SK-N-SH (cell line): ENCODE data around the gene GPR132. TPM values are rescaled to one million over a fixed set of nuclear protein-coding genes. Genes with fewer than 3 reads are reported as not detected.

Experiments used
- CTCF ChIA-PET: fragments of 300-600, 350-600 bp; formaldehyde crosslinking; extraction: SDS; loops from one replicate; lab custom pipeline; 2021; lab: Yijun Ruan, JAX
- POLR2A ChIA-PET: fragments of 350-600 bp; sonication (Branson Sonifier 250); formaldehyde crosslinking; extraction: SDS; loops from one replicate; lab custom pipeline; 2020; ENCODE audit warnings: antibody characterized with exemption, inconsistent platforms; lab: Yijun Ruan, JAX
- DNase-seq: peaks from one replicate; pipeline ENCODE4 v3.0.0; 2012
- H2AFZ ChIP-seq: fragments of 200-600 bp; sonication (generic); 2 replicates; pipeline ENCODE4 v1.8.1; 2016; ENCODE audit warnings: antibody characterized with exemption, mild to moderate bottlenecking, low read depth
- H3F3A ChIP-seq: fragments of 200-600 bp; sonication (generic); replicated peaks from 2 replicates; pipeline ENCODE3; 2016; ENCODE audit warnings: antibody characterized with exemption, mild to moderate bottlenecking; ENCODE audit not compliant: insufficient read depth
- H3K27ac ChIP-seq, 2 experiments: fragments of 200-500 bp in 1 of 2; fragments of 200-600 bp in 1 of 2; sonication (Bioruptor generic) in 1 of 2; sonication (generic), shearing (Covaris generic) in 1 of 2; 2 replicates each; pipeline versions ENCODE4 v1.5.1 to v1.6.1; 2014 to 2016; ENCODE audit warnings: low read depth in 2 of 2, inconsistent platforms in 1 of 2, low read length in 1 of 2, mild to moderate bottlenecking in 1 of 2, mixed read lengths in 1 of 2
- H3K27me3 ChIP-seq: fragments of 200-600 bp; sonication (generic), shearing (Covaris generic); 2 replicates; pipeline ENCODE4 v1.6.1; 2016; ENCODE audit warnings: mixed run types; ENCODE audit not compliant: insufficient read depth
- H3K36me3 ChIP-seq, 2 experiments: fragments of 200-500 bp in 1 of 2; fragments of 200-600 bp in 1 of 2; sonication (Bioruptor generic) in 1 of 2; sonication (generic) in 1 of 2; replicated peaks in 1 of 2; 2 replicates each; pipeline versions ENCODE3 to v1.5.1; 2014 to 2016; ENCODE audit warnings: low read length in 1 of 2, mild to moderate bottlenecking in 1 of 2; ENCODE audit not compliant: insufficient read depth in 2 of 2, control insufficient read depth in 1 of 2
- H3K4me1 ChIP-seq, 2 experiments: fragments of 200-500 bp in 1 of 2; fragments of 200-600 bp in 1 of 2; sonication (Bioruptor generic) in 1 of 2; sonication (generic), shearing (Covaris generic) in 1 of 2; 2 replicates each; pipeline versions ENCODE4 v1.5.1 to v1.6.1; 2014 to 2016; ENCODE audit warnings: low read depth in 1 of 2, low read length in 1 of 2, mixed run types in 1 of 2; ENCODE audit not compliant: insufficient read depth in 2 of 2, control insufficient read depth in 1 of 2
- H3K4me2 ChIP-seq: fragments of 200-600 bp; sonication (generic), shearing (Covaris generic); 2 replicates; pipeline ENCODE4 v1.6.1; 2017; ENCODE audit warnings: mixed run types
- H3K4me3 ChIP-seq, 2 experiments: fragments of 200-500 bp in 1 of 2; fragments of 200-600 bp in 1 of 2; sonication (Bioruptor generic) in 1 of 2; sonication (generic), shearing (Covaris generic) in 1 of 2; 2 replicates each; pipeline versions ENCODE4 v1.5.1 to v1.8.1; 2014 to 2016; ENCODE audit warnings: low read depth in 2 of 2, inconsistent platforms in 1 of 2, low read length in 1 of 2, mild to moderate bottlenecking in 1 of 2, mixed read lengths in 1 of 2, moderate library complexity in 1 of 2
- H3K79me2 ChIP-seq: fragments of 200-600 bp; sonication (generic); 2 replicates; pipeline ENCODE4 v1.8.1; 2017; ENCODE audit warnings: mild to moderate bottlenecking; ENCODE audit not compliant: insufficient read depth
- H3K9ac ChIP-seq: fragments of 200-600 bp; sonication (generic); 2 replicates; pipeline ENCODE4 v1.6.1; 2017; ENCODE audit warnings: mixed run types
- H3K9me2 ChIP-seq: fragments of 200-600 bp; sonication (generic); 2 replicates; pipeline ENCODE4 v1.6.1; 2017; ENCODE audit warnings: mixed run types
- H3K9me3 ChIP-seq: fragments of 200-600 bp; sonication (generic); 2 replicates; pipeline ENCODE4 v1.6.1; 2017; ENCODE audit warnings: mixed run types, mild to moderate bottlenecking, moderate library complexity
- H4K20me1 ChIP-seq: fragments of 200-600 bp; sonication (generic); 2 replicates; pipeline ENCODE4 v1.6.1; 2017; ENCODE audit warnings: mild to moderate bottlenecking, mixed run types; ENCODE audit not compliant: insufficient read depth
- CHD2 ChIP-seq: fragments of 150-350 bp; IDR thresholded peaks from 2 replicates; pipeline ENCODE4 v1.6.1; 2018; ENCODE audit warnings: low read length; ENCODE audit not compliant: partially characterized antibody
- CTCF ChIP-seq: fragments of 200-600 bp; sonication (generic); IDR thresholded peaks from 2 replicates; pipeline ENCODE4 v1.6.1; 2017; ENCODE audit warnings: antibody characterized with exemption, mild to moderate bottlenecking, moderate library complexity
- GATA2 ChIP-seq: sonication (generic); formaldehyde crosslinking; IDR thresholded peaks from 2 replicates; pipeline ENCODE4 v1.5.0; 2020; ENCODE audit warnings: mild to moderate bottlenecking, missing genetic modification reagents
- JUND ChIP-seq: IDR thresholded peaks from 2 replicates; pipeline ENCODE4 v1.4.0; 2012
- NRF1 ChIP-seq: IDR thresholded peaks from 2 replicates; pipeline ENCODE4 v1.6.1; 2012; ENCODE audit warnings: low read depth, mild to moderate bottlenecking, low read length
- PBX3 ChIP-seq: IDR thresholded peaks from 2 replicates; pipeline ENCODE4; 2012
- POLR2AphosphoS5 ChIP-seq: IDR thresholded peaks from 2 replicates; pipeline ENCODE4 v1.6.1; 2012; ENCODE audit warnings: low read depth, low read length
- RAD21 ChIP-seq: IDR thresholded peaks from 2 replicates; pipeline ENCODE4 v1.6.1; 2012; ENCODE audit warnings: mild to moderate bottlenecking, low read length
- REST ChIP-seq: IDR thresholded peaks from 2 replicates; pipeline ENCODE4 v1.6.1; 2012; ENCODE audit warnings: mild to moderate bottlenecking, low read depth, low read length, moderate library complexity
- RFX5 ChIP-seq: IDR thresholded peaks from 2 replicates; pipeline ENCODE4 v1.6.1; 2012; ENCODE audit warnings: mild to moderate bottlenecking, improper control_type of control experiment, low read length
- RXRA ChIP-seq: IDR thresholded peaks from 2 replicates; pipeline ENCODE4 v1.4.0; 2012; ENCODE audit warnings: low read depth, mild to moderate bottlenecking, borderline replicate concordance
- SMC3 ChIP-seq: IDR thresholded peaks from 2 replicates; pipeline ENCODE4 v1.6.1; 2012; ENCODE audit warnings: low read depth, low read length, improper control_type of control experiment
- TAF1 ChIP-seq: IDR thresholded peaks from 2 replicates; pipeline ENCODE4 v1.6.1; 2012; ENCODE audit warnings: low read depth, mild to moderate bottlenecking, low read length, moderate library complexity, borderline replicate concordance
- YY1 ChIP-seq: IDR thresholded peaks from 2 replicates; pipeline ENCODE4 v1.4.0; 2012; ENCODE audit warnings: low read depth, mild to moderate bottlenecking
- ZBTB33 ChIP-seq: IDR thresholded peaks from 2 replicates; pipeline ENCODE4 v1.4.0; 2012; ENCODE audit warnings: low read depth, borderline replicate concordance
- WGBS: methylation state at CpG from one replicate; pipeline ENCODE4 v1.1.6; 2017; ENCODE audit warnings: low lambda C conversion rate; 5-methylcytosine and 5-hydroxymethylcytosine counted together
- polyA plus RNA-seq, 3 experiments: library from polyadenylated mRNA; depleted of rRNA; stranded (reverse); fragments of >200 nt; gene quantifications; 2 replicates each; pipeline ENCODE4 v1.2.3, GENCODE V29; 2012

GPR132 gene
- polyA plus RNA-seq, 1 of the 3 experiments (the other 2 are of a cell fraction), result not detected

GRCh38 chr14:105071326-105071725 lies 6.1 kb upstream of the GPR132 start:
- POLR2A ChIA-PET, result no interaction called here
- Histone ChIP-seq H2AFZ (no peak overlapping the region), H3K9ac (no peak overlapping the region), H4K20me1 (no peaks in the 10 kb centered on the region), H3K4me1 (peaks cover 0 to 5% of the 10 kb centered on the region in 2 experiments; a peak in 1 of 4 replicates), H3K4me3 (no peak overlapping the region), H3K27ac (no peak overlapping the region), H3K4me2 (no peak overlapping the region), H3K27me3 (no peaks in the 10 kb centered on the region), H3K79me2 (no peaks in the 10 kb centered on the region), H3F3A (no peaks in the 10 kb centered on the region), H3K9me3 (no peaks in the 10 kb centered on the region), H3K9me2 (no peaks in the 10 kb centered on the region), H3K36me3 (no peaks in the 10 kb centered on the region)
- TF ChIP-seq NRF1, result no peak
- no peak for TF ChIP-seq CHD2
- no peak for TF ChIP-seq SMC3
- no peak for TF ChIP-seq GATA2 (CRISPR knock-in tag)
- TF ChIP-seq RFX5, result no peak
- no peak for TF ChIP-seq RAD21
- no peak for TF ChIP-seq YY1
- WGBS, result 88% methylated on average over 13 of the region's 15 CpGs
- no peak for DNase-seq
- CTCF ChIA-PET, result interaction anchor here (0.8 to 6.1 kb wide), 6 partner anchors 10 to 95 kb away, joined by 3 to 42 read pairs (median 8); no protein-coding TSS in a partner anchor

GRCh38 chr14:105070760-105071137 lies 5.5 kb upstream of the GPR132 start:
- no peaks in the 10 kb centered on the region for H3F3A ChIP-seq
- no peak for DNase-seq
- peaks cover 0 to 5% of the 10 kb centered on the region in 2 experiments; a peak in 1 of 4 replicates for H3K4me1 ChIP-seq
- no peaks in the 10 kb centered on the region for H3K9me3 ChIP-seq
- no peak overlapping the region for H3K9ac ChIP-seq
- TF ChIP-seq REST (no peak), NRF1 (no peak), ZBTB33 (no peak), JUND (no peak), SMC3 (no peak), YY1 (no peak), PBX3 (no peak), CTCF (no peak), TAF1 (no peak), RXRA (no peak), RAD21 (no peak), POLR2AphosphoS5 (no peak)
- H3K27ac ChIP-seq, result no peak overlapping the region
- CTCF ChIA-PET, result interaction anchor here (0.6 to 6.1 kb wide), 6 partner anchors 10 to 244 kb away, joined by 3 to 36 read pairs (median 3); partner anchors contain the start of gene PACS2
- no peak overlapping the region for H3K4me2 ChIP-seq
- H3K79me2 ChIP-seq, result no peaks in the 10 kb centered on the region
- 50% methylated on average over 6 of the region's 7 CpGs for WGBS
- H3K27me3 ChIP-seq, result no peaks in the 10 kb centered on the region
- H2AFZ ChIP-seq, result no peak overlapping the region
- H3K36me3 ChIP-seq, result no peaks in the 10 kb centered on the region
- no peak overlapping the region for H3K4me3 ChIP-seq
- POLR2A ChIA-PET, result no interaction called here
- no peaks in the 10 kb centered on the region for H4K20me1 ChIP-seq
- H3K9me2 ChIP-seq, result no peaks in the 10 kb centered on the region
